Heart left ventricle (tissue), 13 donors: ENCODE results near the gene KLHL22.

Experiments
- POLR2A ChIP-seq, 2 donors: fragments of 450-650 bp; IDR thresholded peaks; one replicate each; pipeline ENCODE4 v1.6.1; 2017; ENCODE audit warnings: antibody characterized with exemption in 2 of 2, mild to moderate bottlenecking in 2 of 2, moderate library complexity in 2 of 2
- TF ChIP-seq, protein P1 (sequence below), 12 donors: fragments of 200-600 bp; sonication (generic) in 4 of 12; IDR thresholded peaks; one replicate each; pipeline versions ENCODE4 v1.5.0 to v1.8.0; 2018 to 2022; ENCODE audit warnings: antibody characterized with exemption in 12 of 12, mild to moderate bottlenecking in 5 of 12
- donor health status: ischemic (EF 13 %, LVEDD 7.1; RV severe dilation, severe dysfunction).
- donor health status: DM: no; HTN: yes; CAD: no.
- donor health status: DM: no; HTN: no; CAD: no.
- donor health status: ischemic (EF 25% LVEDD 6.9; RV normal size, moderate dysfunction).
- donor health status: ischemic (EF 25% LVEDD 5.7; RV mildly dilated, moderate dysfunction).
- donor health status: ischemic (EF 35%, LVEDD 5.7; RV mildly dilated, moderate dysfunction).
- donor health status: nonischemic (EF 11% LVEDD 7.7; RV severe dilation, severe dysfunction).
- donor health status: DM: yes; HTN: yes; CAD: no.
- donor health status: PGD.
- donor health status: ischemic (EF 29% LVEDD 5.4; RV normal size, mild dysfunction).
- donor health status: nonischemic (EF 23%, LVEDD 6.1; RV moderate dilation, normal function).

DNA sequence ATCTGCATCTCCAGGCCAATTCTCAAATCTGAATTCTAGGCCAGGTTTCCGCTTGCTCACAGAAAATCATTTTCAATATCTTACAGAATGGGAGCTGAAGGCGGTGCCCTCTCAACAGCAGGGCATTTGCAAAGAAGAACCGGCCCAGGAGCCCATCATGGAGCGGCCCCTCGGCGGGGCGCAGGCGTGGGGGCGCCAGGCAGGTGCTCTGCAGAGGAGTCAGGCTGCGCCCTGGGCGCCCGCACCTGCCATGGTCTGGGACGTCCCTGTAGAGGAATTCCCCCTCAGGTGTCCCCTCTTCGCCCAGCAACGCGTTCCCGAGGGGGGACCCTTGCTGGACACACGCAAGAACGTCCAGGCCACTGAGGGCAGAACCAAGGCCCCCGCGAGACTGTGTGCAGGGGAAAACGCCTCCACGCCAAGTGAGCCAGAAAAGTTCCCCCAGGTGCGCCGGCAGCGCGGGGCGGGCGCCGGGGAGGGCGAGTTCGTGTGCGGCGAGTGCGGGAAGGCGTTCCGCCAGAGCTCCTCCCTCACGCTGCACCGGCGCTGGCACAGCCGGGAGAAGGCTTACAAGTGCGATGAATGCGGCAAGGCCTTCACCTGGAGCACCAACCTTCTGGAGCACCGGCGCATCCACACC is 90.2 kb downstream of the KLHL22 start:
- TF ChIP-seq, protein P1, sequence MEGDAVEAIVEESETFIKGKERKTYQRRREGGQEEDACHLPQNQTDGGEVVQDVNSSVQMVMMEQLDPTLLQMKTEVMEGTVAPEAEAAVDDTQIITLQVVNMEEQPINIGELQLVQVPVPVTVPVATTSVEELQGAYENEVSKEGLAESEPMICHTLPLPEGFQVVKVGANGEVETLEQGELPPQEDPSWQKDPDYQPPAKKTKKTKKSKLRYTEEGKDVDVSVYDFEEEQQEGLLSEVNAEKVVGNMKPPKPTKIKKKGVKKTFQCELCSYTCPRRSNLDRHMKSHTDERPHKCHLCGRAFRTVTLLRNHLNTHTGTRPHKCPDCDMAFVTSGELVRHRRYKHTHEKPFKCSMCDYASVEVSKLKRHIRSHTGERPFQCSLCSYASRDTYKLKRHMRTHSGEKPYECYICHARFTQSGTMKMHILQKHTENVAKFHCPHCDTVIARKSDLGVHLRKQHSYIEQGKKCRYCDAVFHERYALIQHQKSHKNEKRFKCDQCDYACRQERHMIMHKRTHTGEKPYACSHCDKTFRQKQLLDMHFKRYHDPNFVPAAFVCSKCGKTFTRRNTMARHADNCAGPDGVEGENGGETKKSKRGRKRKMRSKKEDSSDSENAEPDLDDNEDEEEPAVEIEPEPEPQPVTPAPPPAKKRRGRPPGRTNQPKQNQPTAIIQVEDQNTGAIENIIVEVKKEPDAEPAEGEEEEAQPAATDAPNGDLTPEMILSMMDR (IDR thresholded peaks at IDR 0.05) = no peak
- TF ChIP-seq POLR2A (IDR thresholded peaks at IDR 0.05) = no peak
